ENCODE data around the gene SAC3D1. TPM values are rescaled to one million over a fixed set of nuclear protein-coding genes. Genes with fewer than 3 reads are reported as not detected.
"Not testable (repeated sequence)": the region's sequence is repeated elsewhere in the genome, so short reads cannot be mapped to it uniquely, and the experiment has no call there.

SAC3D1 gene
- total RNA-seq, 1 donor from 2014 or later: 19.3 TPM

GRCh38 chr11:64998690-64999431 is 42.1 kb upstream of the SAC3D1 start:
- Mint-ChIP-seq H3K36me3 (ENCODE audit: insufficient read depth) (no peaks in the 10 kb centered on the region), H3K4me3 (ENCODE audit: low read depth) (no peak overlapping the region), H3K9me3 (ENCODE audit: low read depth) (no peaks in the 10 kb centered on the region), H3K27ac (peak overlapping the region; percentile 43), H3K27me3 (no peaks in the 10 kb centered on the region), H3K4me1 (ENCODE audit: low read depth) (peaks cover 13% of the 10 kb centered on the region)
- no peak for DNase-seq (ENCODE audit: low spot score, unreplicated experiment)
- TF ChIP-seq CTCF (IDR thresholded peaks at IDR 0.05; ENCODE audit: unreplicated experiment): no peak

GRCh38 chr11:64999478-64999877 is 41.5 kb upstream of the SAC3D1 start:
- H3K27ac Mint-ChIP-seq: no peak overlapping the region
- no peak for DNase-seq (ENCODE audit: low spot score, unreplicated experiment)
- H3K27me3 Mint-ChIP-seq: no peaks in the 10 kb centered on the region
- H3K4me3 Mint-ChIP-seq (ENCODE audit: low read depth): no peak overlapping the region
- H3K36me3 Mint-ChIP-seq (ENCODE audit: insufficient read depth): no peaks in the 10 kb centered on the region
- peaks cover 13% of the 10 kb centered on the region for H3K4me1 Mint-ChIP-seq (ENCODE audit: low read depth)
- H3K9me3 Mint-ChIP-seq (ENCODE audit: low read depth): no peaks in the 10 kb centered on the region
- TF ChIP-seq CTCF (IDR thresholded peaks at IDR 0.05; ENCODE audit: unreplicated experiment): no peak

GRCh38 chr11:65002706-65003105 is 38.3 kb upstream of the SAC3D1 start:
- TF ChIP-seq CTCF (IDR thresholded peaks at IDR 0.05; ENCODE audit: unreplicated experiment): no peak
- H3K4me3 Mint-ChIP-seq (ENCODE audit: low read depth): no peak overlapping the region
- peaks cover 10% of the 10 kb centered on the region for H3K4me1 Mint-ChIP-seq (ENCODE audit: low read depth)
- H3K27ac Mint-ChIP-seq: no peak overlapping the region
- no peaks in the 10 kb centered on the region for H3K9me3 Mint-ChIP-seq (ENCODE audit: low read depth)
- peaks cover 3% of the 10 kb centered on the region for H3K27me3 Mint-ChIP-seq
- no peaks in the 10 kb centered on the region for H3K36me3 Mint-ChIP-seq (ENCODE audit: insufficient read depth)
- DNase-seq (ENCODE audit: low spot score, unreplicated experiment): no peak

DNA sequence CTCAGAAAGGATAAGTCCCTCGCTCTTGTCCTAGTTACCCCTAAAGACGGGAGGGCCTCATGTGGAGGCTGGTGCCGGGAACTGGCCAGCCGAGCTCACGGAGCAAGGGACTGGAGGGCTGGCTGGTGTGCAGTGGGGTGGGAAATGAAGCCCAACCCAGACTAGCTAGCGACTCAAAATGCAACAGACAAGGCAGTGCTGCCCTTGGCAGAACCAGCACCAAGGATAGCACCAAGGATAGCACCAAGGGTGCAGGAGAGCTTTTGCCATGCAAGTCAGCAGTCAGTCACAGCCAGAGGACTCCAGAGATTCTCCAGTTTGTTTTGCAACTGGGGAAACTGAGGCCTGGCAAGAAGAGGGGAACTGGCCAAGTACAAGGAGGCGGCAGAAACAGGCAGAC is 37.7 kb upstream of the SAC3D1 start:
- Mint-ChIP-seq H3K9me3 (ENCODE audit: low read depth) (no peaks in the 10 kb centered on the region), H3K36me3 (ENCODE audit: insufficient read depth) (no peaks in the 10 kb centered on the region), H3K4me3 (ENCODE audit: low read depth) (no peak overlapping the region), H3K4me1 (ENCODE audit: low read depth) (peaks cover 9% of the 10 kb centered on the region), H3K27ac (no peak overlapping the region), H3K27me3 (peaks cover 3% of the 10 kb centered on the region)
- no peak for DNase-seq (ENCODE audit: low spot score, unreplicated experiment)
- TF ChIP-seq CTCF (IDR thresholded peaks at IDR 0.05; ENCODE audit: unreplicated experiment): no peak

GRCh38 chr11:65003968-65004367 is 37.0 kb upstream of the SAC3D1 start:
- not testable (repeated sequence) for H3K9me3 Mint-ChIP-seq (ENCODE audit: low read depth); H3K27me3 Mint-ChIP-seq; H3K4me3 Mint-ChIP-seq (ENCODE audit: low read depth); H3K27ac Mint-ChIP-seq; H3K36me3 Mint-ChIP-seq (ENCODE audit: insufficient read depth); H3K4me1 Mint-ChIP-seq (ENCODE audit: low read depth); DNase-seq (ENCODE audit: low spot score, unreplicated experiment)

GRCh38 chr11:65008016-65008415 is 33.0 kb upstream of the SAC3D1 start:
- no peak for TF ChIP-seq CTCF (IDR thresholded peaks at IDR 0.05; ENCODE audit: unreplicated experiment)
- H3K4me3 Mint-ChIP-seq (ENCODE audit: low read depth): no peak overlapping the region
- no peak for DNase-seq (ENCODE audit: low spot score, unreplicated experiment)
- peaks cover 3% of the 10 kb centered on the region for H3K27me3 Mint-ChIP-seq
- H3K36me3 Mint-ChIP-seq (ENCODE audit: insufficient read depth): no peaks in the 10 kb centered on the region
- no peaks in the 10 kb centered on the region for H3K9me3 Mint-ChIP-seq (ENCODE audit: low read depth)
- H3K4me1 Mint-ChIP-seq (ENCODE audit: low read depth): peaks cover under 1% of the 10 kb centered on the region
- H3K27ac Mint-ChIP-seq: no peak overlapping the region

Measured in progenitor cell of endocrine pancreas (in vitro differentiated cells).